Neural cell (in vitro differentiated cells): Measurements from ENCODE around the gene SLC12A3. TPM values are rescaled to one million over a fixed set of nuclear protein-coding genes. Genes with fewer than 3 reads are reported as not detected.

Experiments
- H2AFZ ChIP-seq: fragments of 200-600, 300-800 bp; sonication (generic), shearing (Covaris generic); 2 replicates; pipeline ENCODE4 v1.6.0; 2014; ENCODE audit warnings: low read depth, mild to moderate bottlenecking, antibody characterized with exemption, low read length, moderate library complexity
- H3F3A ChIP-seq: fragments of 200-600 bp; shearing (Covaris generic); 2 replicates; pipeline ENCODE4 v1.6.1; 2016; ENCODE audit warnings: mild to moderate bottlenecking, moderate library complexity, mixed read lengths, antibody characterized with exemption, low read length; ENCODE audit not compliant: insufficient read depth, poor library complexity, severe bottlenecking
- H3K27ac ChIP-seq: fragments of 200-600, 300-800 bp; sonication (generic), shearing (Covaris generic); 2 replicates; pipeline ENCODE4 v1.5.1; 2014; ENCODE audit warnings: mild to moderate bottlenecking, low read length, moderate library complexity
- H3K27me3 ChIP-seq: fragments of 300-800, 200-600 bp; sonication (generic), shearing (Covaris generic); 2 replicates; pipeline ENCODE4 v1.6.0; 2014; ENCODE audit warnings: mild to moderate bottlenecking, low read depth, low read length, moderate library complexity; ENCODE audit not compliant: insufficient read depth
- H3K36me3 ChIP-seq: fragments of 300-800, 200-600 bp; sonication (generic), shearing (Covaris generic); 2 replicates; pipeline ENCODE4 v1.5.1; 2014; ENCODE audit warnings: mild to moderate bottlenecking, antibody characterized with exemption, low read length, moderate library complexity; ENCODE audit not compliant: insufficient read depth
- H3K4me2 ChIP-seq: fragments of 300-800, 200-600 bp; sonication (generic), shearing (Covaris generic); 2 replicates; pipeline ENCODE4 v1.6.0; 2014; ENCODE audit warnings: mild to moderate bottlenecking, low read length
- H3K4me3 ChIP-seq: fragments of 300-800, 200-600 bp; sonication (generic), shearing (Covaris generic); 2 replicates; pipeline ENCODE4 v1.5.1; 2014; ENCODE audit warnings: mild to moderate bottlenecking, low read length, moderate library complexity
- H3K79me2 ChIP-seq: fragments of 200-600 bp; shearing (Covaris generic); replicated peaks from 2 replicates; pipeline ENCODE4 v1.6.0; 2014; ENCODE audit warnings: mild to moderate bottlenecking, low read length, moderate library complexity; ENCODE audit not compliant: insufficient read depth
- H3K9ac ChIP-seq: fragments of 300-800, 200-600 bp; sonication (generic), shearing (Covaris generic); 2 replicates; pipeline ENCODE4 v1.6.1; 2016; ENCODE audit warnings: mild to moderate bottlenecking, low read length, mixed read lengths
- H3K9me2 ChIP-seq: fragments of 200-600 bp; shearing (Covaris generic); 2 replicates; pipeline ENCODE4 v1.6.1; 2016; ENCODE audit warnings: mild to moderate bottlenecking, low read length, mixed read lengths; ENCODE audit not compliant: insufficient read depth
- H3K9me3 ChIP-seq: fragments of 200-600, 300-800 bp; sonication (generic), shearing (Covaris generic); 2 replicates; pipeline ENCODE4 v1.6.1; 2016; ENCODE audit warnings: mild to moderate bottlenecking, mixed run types, low read length, moderate library complexity, mixed read lengths
- H4K20me1 ChIP-seq: fragments of 200-600 bp; shearing (Covaris generic); 2 replicates; pipeline ENCODE4 v1.6.1; 2016; ENCODE audit warnings: mild to moderate bottlenecking, mixed run types; ENCODE audit not compliant: insufficient read depth
- EP300 ChIP-seq: fragments of 450-650 bp; conservative IDR thresholded peaks from 2 replicates; pipeline ENCODE4 v1.6.1; 2014; ENCODE audit warnings: antibody characterized with exemption, mild to moderate bottlenecking, moderate library complexity; ENCODE audit not compliant: poor library complexity, severe bottlenecking
- EZH2 ChIP-seq: fragments of 200-600, 300-800 bp; shearing (Covaris generic), sonication (generic); IDR thresholded peaks from 2 replicates; pipeline ENCODE4 v1.6.1; 2014; ENCODE audit warnings: antibody characterized with exemption, low read length, borderline replicate concordance, mild to moderate bottlenecking; ENCODE audit not compliant: insufficient read depth, poor library complexity, severe bottlenecking
- MXI1 ChIP-seq: fragments of 450-650 bp; conservative IDR thresholded peaks from 2 replicates; pipeline ENCODE4 v1.6.1; 2014; ENCODE audit warnings: antibody characterized with exemption, mild to moderate bottlenecking; ENCODE audit not compliant: poor library complexity, severe bottlenecking
- POLR2AphosphoS5 ChIP-seq: IDR thresholded peaks from 2 replicates; pipeline ENCODE4 v1.6.1; 2012
- RAD21 ChIP-seq: fragments of 450-650 bp; conservative IDR thresholded peaks from 2 replicates; pipeline ENCODE4 v1.6.1; 2014; ENCODE audit warnings: antibody characterized with exemption, mild to moderate bottlenecking, moderate library complexity
- SMC3 ChIP-seq: fragments of 450-650 bp; conservative IDR thresholded peaks from 2 replicates; pipeline ENCODE4 v1.6.1; 2014; ENCODE audit warnings: antibody characterized with exemption, mild to moderate bottlenecking, moderate library complexity; ENCODE audit not compliant: poor library complexity
- TAF1 ChIP-seq: IDR thresholded peaks from 2 replicates; pipeline ENCODE4 v1.6.1; 2012; ENCODE audit warnings: low read depth
- polyA plus RNA-seq: library from polyadenylated mRNA; depleted of rRNA; stranded (reverse); fragments of >200 nt; gene quantifications from 2 replicates; pipeline ENCODE4 v1.2.3, GENCODE V29; 2014
- TF ChIP-seq, protein P1 (sequence below): fragments of 450-650 bp; IDR thresholded peaks from 2 replicates; pipeline ENCODE4 v1.5.1; 2014; ENCODE audit warnings: antibody characterized with exemption, mild to moderate bottlenecking, moderate library complexity; ENCODE audit not compliant: poor library complexity, severe bottlenecking
- TF ChIP-seq, protein P2 (sequence below): IDR thresholded peaks from 2 replicates; pipeline ENCODE4 v1.6.1; 2012; ENCODE audit warnings: borderline replicate concordance

The SLC12A3 gene
- polyA plus RNA-seq, 1 donor from 2014 or later, result 0.09 TPM

DNA sequence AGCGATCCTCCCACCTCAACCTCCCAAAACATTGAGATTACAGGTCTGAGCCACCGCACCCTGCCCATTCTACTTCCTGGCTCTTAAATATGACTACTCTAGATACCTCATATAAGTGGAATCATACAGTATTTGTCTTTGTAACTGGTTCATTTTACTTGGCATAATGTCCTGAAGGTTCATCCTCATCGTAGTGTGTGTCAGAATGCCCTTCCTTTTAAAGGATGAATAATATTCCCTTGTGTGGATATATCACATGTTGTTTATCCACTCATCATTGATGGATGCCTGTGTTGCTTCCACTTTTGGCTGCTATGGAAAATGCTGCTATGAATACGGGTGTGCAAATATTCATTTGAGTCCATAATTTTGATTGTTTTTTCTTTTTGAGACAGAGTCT lies 91.1 kb downstream of the SLC12A3 start:
- Histone ChIP-seq H3F3A (no peaks in the 10 kb centered on the region), H3K9me3 (no peaks in the 10 kb centered on the region), H3K27me3 (no peaks in the 10 kb centered on the region)

DNA sequence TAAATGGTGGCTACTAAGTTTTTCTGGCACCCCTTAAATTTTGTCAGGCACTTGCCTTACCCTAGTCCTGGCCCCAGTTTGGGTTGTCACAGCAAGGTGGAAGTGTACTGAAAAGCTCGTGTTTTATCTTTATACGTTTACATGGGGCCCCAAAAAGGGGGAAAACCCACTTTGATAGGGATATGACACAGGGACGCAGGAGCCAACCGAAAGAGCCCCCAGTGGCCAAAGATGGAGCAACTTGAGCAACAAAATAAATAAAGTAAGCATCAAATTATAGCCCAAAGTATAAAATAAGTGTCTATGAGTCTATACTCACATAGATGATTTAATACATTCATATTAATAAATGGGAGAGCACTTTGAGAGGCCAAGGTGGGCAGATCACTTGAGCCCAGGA lies 91.7 kb downstream of the SLC12A3 start:
- H3K27me3 ChIP-seq, result no peaks in the 10 kb centered on the region
- H3K9me3 ChIP-seq, result no peaks in the 10 kb centered on the region
- no peaks in the 10 kb centered on the region for H4K20me1 ChIP-seq
- no peaks in the 10 kb centered on the region for H3K79me2 ChIP-seq
- no peak overlapping the region for H2AFZ ChIP-seq
- H3F3A ChIP-seq, result no peaks in the 10 kb centered on the region
- no peak overlapping the region for H3K4me2 ChIP-seq
- TF ChIP-seq EZH2, result no peak
- H3K9ac ChIP-seq, result no peak overlapping the region
- no peak overlapping the region for H3K4me3 ChIP-seq
- H3K36me3 ChIP-seq, result no peaks in the 10 kb centered on the region
- no peaks in the 10 kb centered on the region for H3K9me2 ChIP-seq
- no peak overlapping the region for H3K27ac ChIP-seq

More for the DNA sequence above, 91.1 kb downstream of the SLC12A3 start:
- Histone ChIP-seq H3K9ac (no peak overlapping the region), H3K27ac (no peak overlapping the region), H4K20me1 (no peaks in the 10 kb centered on the region), H3K36me3 (no peaks in the 10 kb centered on the region), H3K79me2 (no peaks in the 10 kb centered on the region), H2AFZ (no peak overlapping the region), H3K9me2 (no peaks in the 10 kb centered on the region), H3K4me2 (no peak overlapping the region), H3K4me3 (no peak overlapping the region)
- TF ChIP-seq, protein P1, sequence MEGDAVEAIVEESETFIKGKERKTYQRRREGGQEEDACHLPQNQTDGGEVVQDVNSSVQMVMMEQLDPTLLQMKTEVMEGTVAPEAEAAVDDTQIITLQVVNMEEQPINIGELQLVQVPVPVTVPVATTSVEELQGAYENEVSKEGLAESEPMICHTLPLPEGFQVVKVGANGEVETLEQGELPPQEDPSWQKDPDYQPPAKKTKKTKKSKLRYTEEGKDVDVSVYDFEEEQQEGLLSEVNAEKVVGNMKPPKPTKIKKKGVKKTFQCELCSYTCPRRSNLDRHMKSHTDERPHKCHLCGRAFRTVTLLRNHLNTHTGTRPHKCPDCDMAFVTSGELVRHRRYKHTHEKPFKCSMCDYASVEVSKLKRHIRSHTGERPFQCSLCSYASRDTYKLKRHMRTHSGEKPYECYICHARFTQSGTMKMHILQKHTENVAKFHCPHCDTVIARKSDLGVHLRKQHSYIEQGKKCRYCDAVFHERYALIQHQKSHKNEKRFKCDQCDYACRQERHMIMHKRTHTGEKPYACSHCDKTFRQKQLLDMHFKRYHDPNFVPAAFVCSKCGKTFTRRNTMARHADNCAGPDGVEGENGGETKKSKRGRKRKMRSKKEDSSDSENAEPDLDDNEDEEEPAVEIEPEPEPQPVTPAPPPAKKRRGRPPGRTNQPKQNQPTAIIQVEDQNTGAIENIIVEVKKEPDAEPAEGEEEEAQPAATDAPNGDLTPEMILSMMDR, result no peak
- TF ChIP-seq TAF1 (no peak), POLR2AphosphoS5 (no peak), RAD21 (no peak), EZH2 (no peak), MXI1 (no peak), EP300 (no peak), SMC3 (no peak)
- TF ChIP-seq, protein P2, sequence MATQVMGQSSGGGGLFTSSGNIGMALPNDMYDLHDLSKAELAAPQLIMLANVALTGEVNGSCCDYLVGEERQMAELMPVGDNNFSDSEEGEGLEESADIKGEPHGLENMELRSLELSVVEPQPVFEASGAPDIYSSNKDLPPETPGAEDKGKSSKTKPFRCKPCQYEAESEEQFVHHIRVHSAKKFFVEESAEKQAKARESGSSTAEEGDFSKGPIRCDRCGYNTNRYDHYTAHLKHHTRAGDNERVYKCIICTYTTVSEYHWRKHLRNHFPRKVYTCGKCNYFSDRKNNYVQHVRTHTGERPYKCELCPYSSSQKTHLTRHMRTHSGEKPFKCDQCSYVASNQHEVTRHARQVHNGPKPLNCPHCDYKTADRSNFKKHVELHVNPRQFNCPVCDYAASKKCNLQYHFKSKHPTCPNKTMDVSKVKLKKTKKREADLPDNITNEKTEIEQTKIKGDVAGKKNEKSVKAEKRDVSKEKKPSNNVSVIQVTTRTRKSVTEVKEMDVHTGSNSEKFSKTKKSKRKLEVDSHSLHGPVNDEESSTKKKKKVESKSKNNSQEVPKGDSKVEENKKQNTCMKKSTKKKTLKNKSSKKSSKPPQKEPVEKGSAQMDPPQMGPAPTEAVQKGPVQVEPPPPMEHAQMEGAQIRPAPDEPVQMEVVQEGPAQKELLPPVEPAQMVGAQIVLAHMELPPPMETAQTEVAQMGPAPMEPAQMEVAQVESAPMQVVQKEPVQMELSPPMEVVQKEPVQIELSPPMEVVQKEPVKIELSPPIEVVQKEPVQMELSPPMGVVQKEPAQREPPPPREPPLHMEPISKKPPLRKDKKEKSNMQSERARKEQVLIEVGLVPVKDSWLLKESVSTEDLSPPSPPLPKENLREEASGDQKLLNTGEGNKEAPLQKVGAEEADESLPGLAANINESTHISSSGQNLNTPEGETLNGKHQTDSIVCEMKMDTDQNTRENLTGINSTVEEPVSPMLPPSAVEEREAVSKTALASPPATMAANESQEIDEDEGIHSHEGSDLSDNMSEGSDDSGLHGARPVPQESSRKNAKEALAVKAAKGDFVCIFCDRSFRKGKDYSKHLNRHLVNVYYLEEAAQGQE, result no peak
